H1 (cell line): Measurements from ENCODE around the gene KLRC3. TPM values are rescaled to one million over a fixed set of nuclear protein-coding genes. Genes with fewer than 3 reads are reported as not detected.

ENCODE experiments used
- CTCF ChIA-PET: fragments of 300-600 bp; sonication (Branson Sonifier 250); formaldehyde crosslinking; loops from one replicate; lab custom pipeline; 2021; ENCODE audit not compliant: partially characterized antibody; lab: Charles Lee
- POLR2A ChIA-PET: fragments of 300-600 bp; sonication (Branson Sonifier 250); formaldehyde crosslinking; loops from one replicate; lab custom pipeline; 2021; ENCODE audit warnings: inconsistent platforms; ENCODE audit not compliant: partially characterized antibody; lab: Charles Lee
- DNase-seq, 2 experiments: peaks; one replicate each; pipeline versions ENCODE4 v3.0.0 to v3.0.0-alpha.2; 2010 to 2022; ENCODE audit warnings: low spot score in 2 of 2, low read depth in 1 of 2, mixed read lengths in 1 of 2
- FAIRE-seq: peaks from 2 replicates; lab custom pipeline; 2011; peaks lifted over from hg19 to GRCh38; lab: Jason Lieb, UNC
- H2AFZ ChIP-seq: 2 replicates; pipeline ENCODE4 v1.8.1; 2012; ENCODE audit warnings: low read length, inconsistent platforms
- H2AK5ac ChIP-seq: 2 replicates; pipeline ENCODE4 v1.6.1; 2013; ENCODE audit warnings: low read depth, low read length
- H2BK120ac ChIP-seq: replicated peaks from 2 replicates; pipeline ENCODE3; 2013; ENCODE audit warnings: low read depth, low read length, inconsistent platforms
- H2BK12ac ChIP-seq: 2 replicates; pipeline ENCODE4 v1.6.1; 2013; ENCODE audit warnings: low read depth, low read length
- H2BK15ac ChIP-seq: 2 replicates; pipeline ENCODE4 v1.6.1; 2013; ENCODE audit warnings: low read length
- H2BK20ac ChIP-seq: 2 replicates; pipeline ENCODE4 v1.6.1; 2013; ENCODE audit warnings: low read length
- H2BK5ac ChIP-seq: 2 replicates; pipeline ENCODE4 v1.6.1; 2013; ENCODE audit warnings: low read depth, low read length
- H3K14ac ChIP-seq: 2 replicates; pipeline ENCODE4 v1.6.1; 2013; ENCODE audit warnings: inconsistent platforms; ENCODE audit not compliant: insufficient read length
- H3K18ac ChIP-seq: 2 replicates; pipeline ENCODE4 v1.6.1; 2013; ENCODE audit warnings: low read length; ENCODE audit errors: extremely low read depth
- H3K23ac ChIP-seq: 2 replicates; pipeline ENCODE4 v1.6.1; 2013; ENCODE audit warnings: inconsistent platforms; ENCODE audit not compliant: insufficient read length
- H3K23me2 ChIP-seq: 2 replicates; pipeline ENCODE4 v1.6.1; 2013; ENCODE audit warnings: low read depth, low read length
- H3K27ac ChIP-seq: 2 replicates; pipeline ENCODE4 v1.6.1; 2011; ENCODE audit warnings: low read depth, low read length, inconsistent platforms
- H3K27me3 ChIP-seq, 4 experiments: replicated peaks in 1 of 4; 1 replicate in 1 of 4; 2 replicates in 3 of 4; pipeline versions ENCODE4 v1.6.1 to v1.8.1; 2011 to 2013; ENCODE audit warnings: low read length in 3 of 4, mild to moderate bottlenecking in 3 of 4, inconsistent platforms in 2 of 4, mixed read lengths in 2 of 4, moderate library complexity in 1 of 4; ENCODE audit not compliant: control insufficient read depth in 3 of 4, insufficient read depth in 3 of 4; ENCODE audit errors: extremely low read depth in 1 of 4
- H3K36me3 ChIP-seq, 4 experiments: 2 replicates each; pipeline versions ENCODE4 v1.6.1 to v1.8.1; 2011 to 2013; ENCODE audit warnings: mild to moderate bottlenecking in 4 of 4, low read length in 3 of 4, moderate library complexity in 2 of 4, control low read depth in 1 of 4, inconsistent platforms in 1 of 4; ENCODE audit not compliant: insufficient read depth in 4 of 4, control insufficient read depth in 2 of 4
- H3K4ac ChIP-seq: replicated peaks from 2 replicates; pipeline ENCODE3; 2013; ENCODE audit warnings: low read length, low read depth, mixed read lengths, inconsistent platforms; ENCODE audit not compliant: insufficient read length
- H3K4me1 ChIP-seq, 4 experiments: replicated peaks in 1 of 4; 1 replicate in 1 of 4; 2 replicates in 3 of 4; pipeline versions ENCODE4 v1.6.1 to v1.8.1; 2011 to 2013; ENCODE audit warnings: low read length in 3 of 4, inconsistent platforms in 2 of 4, mixed read lengths in 1 of 4; ENCODE audit not compliant: insufficient read depth in 4 of 4, control insufficient read depth in 3 of 4
- H3K4me2 ChIP-seq, 2 experiments: 2 replicates each; pipeline versions ENCODE4 v1.6.1 to v1.8.1; 2011 to 2013; ENCODE audit warnings: low read depth in 2 of 2, low read length in 2 of 2, control low read depth in 1 of 2, inconsistent platforms in 1 of 2, mild to moderate bottlenecking in 1 of 2; ENCODE audit not compliant: insufficient read depth in 1 of 2
- H3K4me3 ChIP-seq, 4 experiments: fragments of 200-600, 300-600 bp in 1 of 4; sonication (generic), shearing (Covaris generic), sonication (Bioruptor Twin) in 1 of 4; 2 replicates each; pipeline versions ENCODE4 v1.5.1 to v1.8.1; 2011 to 2016; ENCODE audit warnings: low read length in 4 of 4, low read depth in 3 of 4, control low read depth in 2 of 4, inconsistent platforms in 2 of 4, mild to moderate bottlenecking in 2 of 4, mixed read lengths in 1 of 4, moderate library complexity in 1 of 4; ENCODE audit not compliant: insufficient read depth in 2 of 4; ENCODE audit errors: extremely low read depth in 1 of 4
- H3K56ac ChIP-seq: replicated peaks from 2 replicates; pipeline ENCODE3; 2013; ENCODE audit warnings: low read depth, mild to moderate bottlenecking, mixed read lengths, low read length, inconsistent platforms; ENCODE audit not compliant: insufficient read length
- H3K79me1 ChIP-seq: 2 replicates; pipeline ENCODE4 v1.6.1; 2013; ENCODE audit warnings: low read depth, low read length, control low read depth
- H3K79me2 ChIP-seq, 2 experiments: 2 replicates each; pipeline versions ENCODE4 v1.6.1 to v1.8.1; 2012 to 2013; ENCODE audit warnings: low read length in 2 of 2, mild to moderate bottlenecking in 2 of 2, inconsistent platforms in 1 of 2; ENCODE audit not compliant: insufficient read depth in 2 of 2, control insufficient read depth in 1 of 2
- H3K9ac ChIP-seq, 4 experiments: replicated peaks in 1 of 4; 1 replicate in 1 of 4; 2 replicates in 3 of 4; pipeline versions ENCODE4 v1.6.1 to v1.8.1; 2011 to 2013; ENCODE audit warnings: low read depth in 3 of 4, low read length in 3 of 4, control low read depth in 2 of 4, mild to moderate bottlenecking in 2 of 4, moderate library complexity in 2 of 4, inconsistent platforms in 1 of 4; ENCODE audit errors: extremely low read depth in 1 of 4
- H3K9me3 ChIP-seq, 2 experiments: 2 replicates each; pipeline versions ENCODE4 v1.6.1 to v1.8.1; 2012 to 2013; ENCODE audit warnings: mild to moderate bottlenecking in 2 of 2, moderate library complexity in 2 of 2, control low read depth in 1 of 2, inconsistent platforms in 1 of 2, low read depth in 1 of 2, low read length in 1 of 2, mixed read lengths in 1 of 2; ENCODE audit not compliant: insufficient read depth in 2 of 2
- H4K20me1 ChIP-seq, 2 experiments: replicated peaks in 1 of 2; 2 replicates each; pipeline versions ENCODE3 to v1.8.1; 2011 to 2013; ENCODE audit warnings: inconsistent platforms in 2 of 2, low read length in 2 of 2, mild to moderate bottlenecking in 1 of 2; ENCODE audit not compliant: insufficient read depth in 2 of 2, control insufficient read depth in 1 of 2
- H4K5ac ChIP-seq: 2 replicates; pipeline ENCODE4 v1.6.1; 2013; ENCODE audit warnings: low read length, low read depth, mixed read lengths, inconsistent platforms; ENCODE audit not compliant: insufficient read length
- H4K8ac ChIP-seq: 2 replicates; pipeline ENCODE4 v1.8.0; 2013; ENCODE audit warnings: mild to moderate bottlenecking, moderate library complexity, low read length, inconsistent platforms; ENCODE audit not compliant: insufficient read depth; ENCODE audit errors: extremely low read depth
- H4K91ac ChIP-seq: replicated peaks from 2 replicates; pipeline ENCODE3; 2013; ENCODE audit warnings: low read length, mixed read lengths, inconsistent platforms; ENCODE audit not compliant: insufficient read length
- CTCF ChIP-seq, 3 experiments: IDR thresholded peaks; 1 replicate in 2 of 3; 2 replicates in 1 of 3; pipeline versions ENCODE4 v1.5.1 to v1.6.1; 2011; ENCODE audit warnings: low read length in 3 of 3, mild to moderate bottlenecking in 3 of 3, inconsistent platforms in 2 of 3, low read depth in 1 of 3, moderate library complexity in 1 of 3; ENCODE audit not compliant: insufficient read depth in 1 of 3; ENCODE audit errors: control extremely low read depth in 1 of 3
- RAD21 ChIP-seq, 2 experiments: IDR thresholded peaks in 1 of 2; conservative IDR thresholded peaks in 1 of 2; 2 replicates each; pipeline ENCODE4 v1.6.1; 2011; ENCODE audit warnings: low read depth in 2 of 2, low read length in 2 of 2, improper control_type of control experiment in 1 of 2, inconsistent platforms in 1 of 2, mild to moderate bottlenecking in 1 of 2, moderate library complexity in 1 of 2
- RNF2 ChIP-seq: fragments of 200-900, 300-1000 bp; sonication (generic); IDR thresholded peaks from 2 replicates; pipeline ENCODE4 v1.7.1; 2016; ENCODE audit warnings: borderline replicate concordance, low read depth, mild to moderate bottlenecking, antibody characterized with exemption, low read length; ENCODE audit not compliant: poor library complexity, severe bottlenecking; ENCODE audit errors: missing control alignments
- USF2 ChIP-seq: IDR thresholded peaks from 2 replicates; pipeline ENCODE4 v1.6.1; 2011; ENCODE audit warnings: low read length, improper control_type of control experiment
- polyA plus RNA-seq, 7 experiments: library from polyadenylated mRNA; depleted of rRNA in 3 of 7; stranded (reverse) in 5 of 7; unstranded in 2 of 7; fragments of >200 nt in 5 of 7; fragments of 200-250 nt in 2 of 7; gene quantifications; 1 replicate in 5 of 7; 2 replicates in 1 of 7; 4 replicates in 1 of 7; pipeline versions ENCODE4 v1.2.1 to v1.2.3, GENCODE V29; 2011 to 2013; ENCODE audit warnings: missing spikeins in 2 of 7, mixed read lengths in 2 of 7
- total RNA-seq: library from RNA; stranded (reverse); fragmentation: NEBNext Ultra II Directional; extraction: Animal tissue kit (Norgen Biotek cat#: 25700); gene quantifications from 2 replicates; pipeline ENCODE4 v1.2.1, GENCODE V29; 2021

The KLRC3 gene
- total and polyA plus RNA-seq, 2 of the 8 experiments (the other 6 are each of a cell fraction or from before 2014, with no cell fraction given): not detected

- Histone ChIP-seq H4K20me1 (no peaks in the 10 kb centered on the region), H2AFZ (no peak overlapping the region), H3K4me2 (no peak overlapping the region), H2BK5ac (no peak overlapping the region), H3K56ac (no peak overlapping the region), H2BK12ac (no peak overlapping the region), H2BK120ac (no peak overlapping the region), H3K23me2 (peaks cover 5% of the 10 kb centered on the region), H3K9me3 (peaks cover 4% of the 10 kb centered on the region in 2 experiments; a peak in 1 of 4 replicates), H3K36me3 (peaks cover 0 to 3% (median 0%) of the 10 kb centered on the region in 4 experiments; a peak in 1 of 8 replicates), H3K4ac (no peak overlapping the region), H3K79me1 (no peaks in the 10 kb centered on the region), H3K79me2 (no peaks in the 10 kb centered on the region), H3K4me3 (no peak overlapping the region), H3K14ac (no peak overlapping the region), H3K4me1 (peaks cover 16 to 33% (median 24%) of the 10 kb centered on the region in 4 experiments; a peak in 6 of 7 replicates), H3K27me3 (no peaks in the 10 kb centered on the region), H3K18ac (no peak overlapping the region), H4K5ac (no peak overlapping the region), H4K91ac (no peak overlapping the region), H2AK5ac (no peak overlapping the region), H4K8ac (no peak overlapping the region), H2BK15ac (no peak overlapping the region), H3K9ac (no peak overlapping the region), H3K23ac (no peak overlapping the region), H2BK20ac (no peak overlapping the region), H3K27ac (no peak overlapping the region)
- POLR2A ChIA-PET: no interaction called here
- CTCF ChIA-PET: interaction anchor here (0.6 to 3.2 kb wide), 25 partner anchors 10 to 387 kb away, joined by 3 to 33 read pairs (median 4); partner anchors contain the start of gene MAGOHB
- no peak for FAIRE-seq
- no peak for DNase-seq
- TF ChIP-seq USF2 (no peak), RAD21 (IDR thresholded peaks at IDR 0.05 in 1 of 2, conservative IDR thresholded peaks at IDR 0.05 in 1 of 2; ENCODE audit: low read depth in 2 of 2, low read length in 2 of 2) (peak; percentile 67 to 68), RNF2 (no peak), CTCF (IDR thresholded peaks at IDR 0.05; ENCODE audit: control extremely low read depth in 1 of 3, insufficient read depth in 1 of 3, low read depth in 1 of 3, low read length in 3 of 3) (peak in 1 of 3 experiments; percentile 36; a peak in 1 of 4 replicates)
Measured at GRCh38 chr12:10366875-10367274, 53.5 kb downstream of the KLRC3 start.
